ENCODE data around the gene AKT1S1. TPM values are rescaled to one million over a fixed set of nuclear protein-coding genes. Genes with fewer than 3 reads are reported as not detected.

AKT1S1 gene
- total RNA-seq, 1 experiment from 2014 or later = 81.5 TPM

DNA sequence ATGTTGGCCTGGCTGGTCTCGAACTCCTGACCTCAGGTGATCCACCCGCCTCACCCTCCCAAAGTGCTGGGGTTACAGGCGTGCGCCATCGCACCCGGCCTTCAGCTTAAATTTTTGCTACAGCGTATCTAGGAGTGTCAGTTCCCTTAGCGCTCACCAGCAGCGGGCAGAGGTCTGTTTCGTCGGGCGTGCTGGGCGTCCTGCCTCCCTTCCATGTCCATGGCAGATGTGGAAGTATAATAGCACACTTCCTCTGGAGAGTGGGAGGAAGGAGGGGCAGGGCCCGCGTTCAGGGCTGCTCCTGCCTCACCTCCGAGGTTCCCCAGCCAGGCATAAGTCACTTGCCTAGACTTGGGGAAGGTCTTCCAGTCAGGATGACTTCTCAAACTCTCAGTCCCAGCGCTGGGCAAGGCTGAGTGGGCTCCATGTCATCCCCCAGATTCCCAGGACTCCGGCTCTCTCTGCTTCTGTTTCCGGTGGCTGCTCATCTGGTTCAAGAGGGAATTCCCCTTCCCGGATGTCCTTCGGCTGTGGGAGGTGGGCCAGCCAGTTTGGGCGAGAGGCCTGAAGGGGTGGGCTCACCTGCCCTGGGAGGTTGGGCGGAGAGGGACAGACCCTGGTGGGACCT lies 10.0 kb upstream of the AKT1S1 start:
- intact Hi-C loops (cut with micrococcal nuclease; ENCODE audit: unreplicated experiment) = no loop called here
- H3K4me1 ChIP-seq (ENCODE audit: insufficient read depth, low read length, poor library complexity, severe bottlenecking) = no peaks in the 10 kb centered on the region
- H3K4me3 ChIP-seq (ENCODE audit: low read depth, low read length, poor library complexity, severe bottlenecking) = no peak overlapping the region
- ChIA-PET POLR2A (ENCODE audit: low non-redundant PET) (no interaction called here), CTCF (no interaction called here)
- peaks cover 26% of the 10 kb centered on the region for H3K36me3 ChIP-seq (ENCODE audit: insufficient read depth, low read length, poor library complexity, severe bottlenecking)
- H3K9me3 ChIP-seq (ENCODE audit: low read depth, low read length, poor library complexity, severe bottlenecking) = peaks cover 8% of the 10 kb centered on the region
- TF ChIP-seq CTCF (conservative IDR thresholded peaks at IDR 0.05; ENCODE audit: low read depth, low read length) = no peak
- no peak for TF ChIP-seq EZH2 (IDR thresholded peaks at IDR 0.05; ENCODE audit: borderline replicate concordance, low read depth, low read length, poor library complexity, severe bottlenecking)
- BruUV-seq (replicated peaks) = no TSS peak
- H3K27me3 ChIP-seq (replicated peaks; ENCODE audit: insufficient read depth, low read depth, low read length, poor library complexity) = no peaks in the 10 kb centered on the region
- no peak for DNase-seq (ENCODE audit: low spot score)
- H3K27ac ChIP-seq (ENCODE audit: low read depth, low read length, poor library complexity, severe bottlenecking) = no peak overlapping the region

GRCh38 chr19:49884760-49885159 lies 7.6 kb upstream of the AKT1S1 start:
- Histone ChIP-seq H3K4me3 (ENCODE audit: low read depth, low read length, poor library complexity, severe bottlenecking) (no peak overlapping the region), H3K27me3 (replicated peaks; ENCODE audit: insufficient read depth, low read depth, low read length, poor library complexity) (no peaks in the 10 kb centered on the region), H3K9me3 (ENCODE audit: low read depth, low read length, poor library complexity, severe bottlenecking) (peaks cover 8% of the 10 kb centered on the region), H3K36me3 (ENCODE audit: insufficient read depth, low read length, poor library complexity, severe bottlenecking) (peaks cover 48% of the 10 kb centered on the region), H3K27ac (ENCODE audit: low read depth, low read length, poor library complexity, severe bottlenecking) (no peak overlapping the region), H3K4me1 (ENCODE audit: insufficient read depth, low read length, poor library complexity, severe bottlenecking) (no peaks in the 10 kb centered on the region)
- CTCF ChIA-PET = interaction anchor here (0.6 kb wide), 1 partner anchor 13 kb away, joined by 6 read pairs; no protein-coding TSS in a partner anchor
- intact Hi-C loops (cut with micrococcal nuclease; ENCODE audit: unreplicated experiment) = no loop called here
- BruUV-seq (replicated peaks) = no TSS peak
- DNase-seq (ENCODE audit: low spot score) = no peak
- POLR2A ChIA-PET (ENCODE audit: low non-redundant PET) = interaction anchor here (0.5 kb wide), 1 partner anchor 40 kb away, joined by 3 read pairs; no protein-coding TSS in a partner anchor
- no peak for TF ChIP-seq CTCF (conservative IDR thresholded peaks at IDR 0.05; ENCODE audit: low read depth, low read length)
- TF ChIP-seq EZH2 (IDR thresholded peaks at IDR 0.05; ENCODE audit: borderline replicate concordance, low read depth, low read length, poor library complexity, severe bottlenecking) = no peak

- H3K36me3 ChIP-seq (ENCODE audit: insufficient read depth, low read length, poor library complexity, severe bottlenecking) = peaks cover 51% of the 10 kb centered on the region
- H3K9me3 ChIP-seq (ENCODE audit: low read depth, low read length, poor library complexity, severe bottlenecking) = peaks cover 8% of the 10 kb centered on the region
- TF ChIP-seq CTCF (conservative IDR thresholded peaks at IDR 0.05; ENCODE audit: low read depth, low read length) (no peak), EZH2 (IDR thresholded peaks at IDR 0.05; ENCODE audit: borderline replicate concordance, low read depth, low read length, poor library complexity, severe bottlenecking) (no peak)
- H3K27ac ChIP-seq (ENCODE audit: low read depth, low read length, poor library complexity, severe bottlenecking) = no peak overlapping the region
- intact Hi-C loops (cut with micrococcal nuclease; ENCODE audit: unreplicated experiment) = no loop called here
- no TSS peak for BruUV-seq (replicated peaks)
- no peak for DNase-seq (ENCODE audit: low spot score)
- ChIA-PET CTCF (no interaction called here), POLR2A (ENCODE audit: low non-redundant PET) (no interaction called here)
- no peak overlapping the region for H3K4me3 ChIP-seq (ENCODE audit: low read depth, low read length, poor library complexity, severe bottlenecking)
- H3K4me1 ChIP-seq (ENCODE audit: insufficient read depth, low read length, poor library complexity, severe bottlenecking) = peaks cover under 1% of the 10 kb centered on the region
- no peaks in the 10 kb centered on the region for H3K27me3 ChIP-seq (replicated peaks; ENCODE audit: insufficient read depth, low read depth, low read length, poor library complexity)
Measured at GRCh38 chr19:49884109-49884508, 7.0 kb upstream of the AKT1S1 start.
